CD8-positive, alpha-beta memory T cell (primary cell): ENCODE results near the gene ANKRD44. TPM values are rescaled to one million over a fixed set of nuclear protein-coding genes. Genes with fewer than 3 reads are reported as not detected.
"Not testable (repeated sequence)": the region's sequence is repeated elsewhere in the genome, so short reads cannot be mapped to it uniquely, and the experiment has no call there.

Experiments used
- CTCF ChIA-PET: fragments of 350-600 bp; sonication (Branson Sonifier 250); formaldehyde crosslinking; loops from one replicate; lab custom pipeline; 2021; ENCODE audit warnings: antibody characterized with exemption; lab: Charles Lee
- POLR2A ChIA-PET: fragments of 350-600 bp; sonication (Branson Sonifier 250); formaldehyde crosslinking; loops from one replicate; lab custom pipeline; 2021; ENCODE audit warnings: antibody characterized with exemption; lab: Charles Lee
- DNase-seq, 5 donors: peaks; one replicate each; pipeline versions ENCODE4 v3.0.0 to v3.0.0-alpha.2; 2020 to 2022; ENCODE audit warnings: mixed read lengths in 1 of 5
- H3K27ac ChIP-seq: one replicate; pipeline ENCODE4 v1.7.0; 2013; ENCODE audit warnings: low read depth, mild to moderate bottlenecking, low read length, moderate library complexity
- H3K27me3 ChIP-seq: 2 replicates; pipeline ENCODE4 v1.7.0; 2013; ENCODE audit warnings: low read length, mild to moderate bottlenecking; ENCODE audit not compliant: insufficient read depth, poor library complexity, severe bottlenecking
- H3K36me3 ChIP-seq: 2 replicates; pipeline ENCODE4 v1.7.0; 2013; ENCODE audit warnings: mild to moderate bottlenecking, low read length, moderate library complexity; ENCODE audit not compliant: insufficient read depth
- H3K4me1 ChIP-seq: 2 replicates; pipeline ENCODE4 v1.7.0; 2013; ENCODE audit warnings: mild to moderate bottlenecking, low read length, moderate library complexity; ENCODE audit not compliant: insufficient read depth
- H3K4me3 ChIP-seq: 2 replicates; pipeline ENCODE4 v1.7.0; 2013; ENCODE audit warnings: mild to moderate bottlenecking, low read length
- H3K9me3 ChIP-seq: 2 replicates; pipeline ENCODE4 v1.7.0; 2013; ENCODE audit warnings: mild to moderate bottlenecking, low read length
- H3K27ac Mint-ChIP-seq, 8 donors: one replicate each; pipeline ENCODE4 v1.8.0; 2020 to 2021; ENCODE audit warnings: mixed read lengths in 8 of 8, mild to moderate bottlenecking in 6 of 8, inconsistent platforms in 3 of 8, moderate library complexity in 3 of 8
- H3K27me3 Mint-ChIP-seq, 2 donors: one replicate each; pipeline ENCODE4 v1.8.0; 2020 to 2021; ENCODE audit warnings: mixed read lengths in 2 of 2, mild to moderate bottlenecking in 1 of 2, moderate library complexity in 1 of 2
- H3K36me3 Mint-ChIP-seq, 3 donors: one replicate each; pipeline ENCODE4 v1.8.0; 2020 to 2021; ENCODE audit warnings: mixed read lengths in 3 of 3, inconsistent platforms in 1 of 3, mild to moderate bottlenecking in 1 of 3
- H3K4me1 Mint-ChIP-seq, 3 donors: one replicate each; pipeline ENCODE4 v1.8.0; 2020 to 2021; ENCODE audit warnings: mixed read lengths in 3 of 3, inconsistent platforms in 1 of 3, mild to moderate bottlenecking in 1 of 3
- H3K4me3 Mint-ChIP-seq, 7 donors: one replicate each; pipeline ENCODE4 v1.8.0; 2020 to 2021; ENCODE audit warnings: mixed read lengths in 7 of 7, mild to moderate bottlenecking in 6 of 7, moderate library complexity in 4 of 7, inconsistent platforms in 2 of 7
- H3K9me3 Mint-ChIP-seq, 5 donors: one replicate each; pipeline ENCODE4 v1.8.0; 2020 to 2022; ENCODE audit warnings: mixed read lengths in 5 of 5, mild to moderate bottlenecking in 3 of 5, moderate library complexity in 2 of 5, inconsistent platforms in 1 of 5
- polyA plus RNA-seq: library from polyadenylated mRNA; unstranded; fragments of 300-500 nt; fragmentation: Illumina TruSeq; gene quantifications from one replicate; pipeline ENCODE4 v1.2.3, GENCODE V29; 2021
- total RNA-seq, 2 experiments: library from RNA; stranded (reverse); gene quantifications; one replicate each; pipeline ENCODE4 v1.2.3, GENCODE V29; 2021

ANKRD44 gene
- total and polyA plus RNA-seq, 3 experiments from 2014 or later: 90.1 to 150 (median 142) TPM

DNA sequence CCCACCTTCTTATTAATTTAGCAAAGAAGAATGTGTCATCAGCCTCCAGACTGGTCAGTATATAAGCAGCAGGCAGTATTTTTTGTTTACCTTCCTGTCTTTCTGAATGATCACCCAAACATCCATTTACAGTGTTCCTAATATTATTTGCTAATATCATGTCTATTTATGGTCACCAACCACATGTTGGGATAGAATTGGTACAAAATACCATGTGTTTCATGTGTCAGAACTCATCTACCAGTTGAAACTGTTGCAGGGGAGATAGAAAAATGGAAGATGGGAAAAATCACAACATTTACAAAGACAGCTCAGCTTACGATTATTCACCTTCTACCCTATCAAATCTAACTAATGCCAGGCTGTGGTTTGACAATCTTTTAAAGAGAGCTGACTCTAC, 66.2 kb downstream of the ANKRD44 start:
- H3K4me3 ChIP-seq: no peak overlapping the region
- H3K4me3 Mint-ChIP-seq: peak overlapping the region in 3 of 7 donors; percentile 2 to 58 (median 42)
- no peaks in the 10 kb centered on the region for H3K9me3 Mint-ChIP-seq
- H3K27ac ChIP-seq: no peak overlapping the region
- peaks cover 0 to 2% of the 10 kb centered on the region in 2 donors for H3K27me3 Mint-ChIP-seq
- no peak for DNase-seq
- H3K4me1 ChIP-seq: peaks cover 92% of the 10 kb centered on the region
- CTCF ChIA-PET: interaction anchor here (1.6 to 1.8 kb wide), 2 partner anchors 11 to 38 kb away, joined by 5 to 8 read pairs; no protein-coding TSS in a partner anchor
- POLR2A ChIA-PET: interaction anchor here (0.7 to 1.2 kb wide), 2 partner anchors 10 to 12 kb away, joined by 3 to 5 read pairs; no protein-coding TSS in a partner anchor
- no peaks in the 10 kb centered on the region for H3K27me3 ChIP-seq
- peaks cover 79 to 95% (median 94%) of the 10 kb centered on the region in 3 donors for H3K4me1 Mint-ChIP-seq
- H3K9me3 ChIP-seq: no peaks in the 10 kb centered on the region
- H3K27ac Mint-ChIP-seq: peak overlapping the region; percentile 6 to 89 (median 68)
- H3K36me3 ChIP-seq: no peaks in the 10 kb centered on the region
- peaks cover 0 to 29% (median 13%) of the 10 kb centered on the region in 3 donors for H3K36me3 Mint-ChIP-seq

DNA sequence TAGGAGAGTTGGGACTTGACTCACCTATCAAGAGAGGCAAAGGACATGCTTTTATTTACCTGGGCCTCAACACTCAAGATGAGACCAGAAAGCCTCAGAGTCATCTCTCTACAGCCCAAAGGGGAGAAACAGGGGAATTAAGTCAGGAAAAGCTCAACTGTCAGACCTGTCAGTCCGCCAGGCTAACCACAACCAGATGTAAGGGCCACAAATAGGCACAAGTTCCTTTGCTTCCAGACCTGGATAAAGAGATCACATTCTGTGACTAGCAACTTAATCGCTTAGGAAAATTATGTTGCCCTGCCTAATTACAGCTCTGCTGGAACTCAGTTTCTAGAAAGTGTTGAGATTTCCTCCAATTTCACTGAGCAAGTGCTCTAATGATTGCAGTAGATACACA, 67.9 kb downstream of the ANKRD44 start:
- DNase-seq: no peak
- Histone ChIP-seq H3K27ac (no peak overlapping the region), H3K9me3 (no peaks in the 10 kb centered on the region), H3K4me3 (no peak overlapping the region), H3K36me3 (no peaks in the 10 kb centered on the region), H3K4me1 (peaks cover 92% of the 10 kb centered on the region), H3K27me3 (no peaks in the 10 kb centered on the region)
- peak overlapping the region in 5 of 7 donors; percentile 1 to 41 (median 24) for H3K4me3 Mint-ChIP-seq
- peaks cover 80 to 95% (median 93%) of the 10 kb centered on the region in 3 donors for H3K4me1 Mint-ChIP-seq
- CTCF ChIA-PET: interaction anchor here (0.6 to 1.8 kb wide), 2 partner anchors 10 to 15 kb away, joined by 3 read pairs; no protein-coding TSS in a partner anchor
- peak overlapping the region; percentile 60 to 90 (median 76) for H3K27ac Mint-ChIP-seq
- no peaks in the 10 kb centered on the region for H3K9me3 Mint-ChIP-seq
- peaks cover 0 to 2% of the 10 kb centered on the region in 2 donors for H3K27me3 Mint-ChIP-seq
- H3K36me3 Mint-ChIP-seq: peaks cover 0 to 24% (median 9%) of the 10 kb centered on the region in 3 donors
- POLR2A ChIA-PET: interaction anchor here (0.6 to 1.9 kb wide), 4 partner anchors 17 to 66 kb away, joined by 3 to 12 read pairs (median 7); no protein-coding TSS in a partner anchor

DNA sequence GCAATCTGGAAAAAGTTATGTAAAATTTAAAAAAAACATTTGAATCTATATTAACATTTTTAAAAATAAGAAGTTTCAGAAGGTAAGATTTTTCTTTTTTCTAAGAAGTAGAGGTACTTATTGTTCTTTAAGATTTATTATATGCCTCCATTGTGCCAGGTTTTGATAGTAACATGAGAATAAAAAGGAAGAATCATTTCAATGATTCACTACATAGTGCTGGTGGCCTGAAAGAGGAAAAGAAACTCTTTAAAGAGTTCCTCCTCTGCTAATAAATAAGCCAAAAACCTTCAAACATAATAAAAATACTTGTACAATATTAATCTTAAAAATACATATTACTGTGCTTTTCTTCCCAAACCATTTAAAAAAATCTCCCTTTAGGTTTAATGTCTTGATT, 69.0 kb downstream of the ANKRD44 start:
- Mint-ChIP-seq H3K4me3 (no peak overlapping the region), H3K36me3 (peaks cover 0 to 13% (median 6%) of the 10 kb centered on the region in 3 donors), H3K27me3 (peaks cover 0 to 2% of the 10 kb centered on the region in 2 donors), H3K9me3 (no peaks in the 10 kb centered on the region), H3K27ac (peak overlapping the region in 4 of 8 donors; percentile 21 to 96 (median 34)), H3K4me1 (peaks cover 80 to 95% (median 93%) of the 10 kb centered on the region in 3 donors)
- H3K9me3 ChIP-seq: no peaks in the 10 kb centered on the region
- no peaks in the 10 kb centered on the region for H3K36me3 ChIP-seq
- H3K27me3 ChIP-seq: no peaks in the 10 kb centered on the region
- H3K27ac ChIP-seq: no peak overlapping the region
- no peak overlapping the region for H3K4me3 ChIP-seq
- ChIA-PET POLR2A (interaction anchor here (0.9 to 1.9 kb wide), 2 partner anchors 23 to 67 kb away, joined by 4 to 12 read pairs; no protein-coding TSS in a partner anchor), CTCF (interaction anchor here (1.6 kb wide), 1 partner anchor 10 kb away, joined by 9 read pairs; no protein-coding TSS in a partner anchor)
- DNase-seq: no peak
- H3K4me1 ChIP-seq: peaks cover 92% of the 10 kb centered on the region

DNA sequence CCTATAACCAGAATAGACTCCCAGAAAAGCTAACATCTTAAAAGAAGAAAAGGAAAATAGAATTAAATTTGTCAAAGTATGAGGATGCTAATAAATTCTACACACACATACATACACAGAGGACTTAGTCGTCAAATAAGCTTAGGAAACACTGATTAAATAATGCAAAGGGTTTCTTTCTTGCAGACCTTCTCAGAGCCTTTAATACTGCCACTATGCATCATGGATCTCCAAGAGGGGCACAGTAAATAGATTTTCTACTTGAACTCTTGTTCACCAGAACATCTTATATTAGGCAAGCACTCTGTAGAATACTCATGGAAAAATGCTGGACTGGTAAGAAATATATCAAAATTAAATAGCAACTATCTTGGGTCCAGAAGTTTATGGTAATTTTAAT, 69.4 kb downstream of the ANKRD44 start:
- Histone ChIP-seq H3K36me3 (no peaks in the 10 kb centered on the region), H3K27me3 (no peaks in the 10 kb centered on the region), H3K4me3 (peak overlapping the region; percentile 28), H3K9me3 (no peaks in the 10 kb centered on the region), H3K4me1 (peaks cover 93% of the 10 kb centered on the region), H3K27ac (no peak overlapping the region)
- Mint-ChIP-seq H3K27me3 (peaks cover 0 to 2% of the 10 kb centered on the region in 2 donors), H3K9me3 (no peaks in the 10 kb centered on the region), H3K4me1 (peaks cover 81 to 96% (median 93%) of the 10 kb centered on the region in 3 donors), H3K27ac (peak overlapping the region; percentile 77 to 99 (median 96)), H3K36me3 (peaks cover 0 to 10% (median 4%) of the 10 kb centered on the region in 3 donors), H3K4me3 (peak overlapping the region; percentile 17 to 87 (median 80))
- ChIA-PET POLR2A (interaction anchor here (0.9 to 1.6 kb wide), 6 partner anchors 13 to 68 kb away, joined by 3 to 23 read pairs (median 4); no protein-coding TSS in a partner anchor), CTCF (interaction anchor here (1.2 to 2.0 kb wide), 6 partner anchors 11 to 70 kb away, joined by 3 to 12 read pairs (median 6); no protein-coding TSS in a partner anchor)
- no peak for DNase-seq

DNA sequence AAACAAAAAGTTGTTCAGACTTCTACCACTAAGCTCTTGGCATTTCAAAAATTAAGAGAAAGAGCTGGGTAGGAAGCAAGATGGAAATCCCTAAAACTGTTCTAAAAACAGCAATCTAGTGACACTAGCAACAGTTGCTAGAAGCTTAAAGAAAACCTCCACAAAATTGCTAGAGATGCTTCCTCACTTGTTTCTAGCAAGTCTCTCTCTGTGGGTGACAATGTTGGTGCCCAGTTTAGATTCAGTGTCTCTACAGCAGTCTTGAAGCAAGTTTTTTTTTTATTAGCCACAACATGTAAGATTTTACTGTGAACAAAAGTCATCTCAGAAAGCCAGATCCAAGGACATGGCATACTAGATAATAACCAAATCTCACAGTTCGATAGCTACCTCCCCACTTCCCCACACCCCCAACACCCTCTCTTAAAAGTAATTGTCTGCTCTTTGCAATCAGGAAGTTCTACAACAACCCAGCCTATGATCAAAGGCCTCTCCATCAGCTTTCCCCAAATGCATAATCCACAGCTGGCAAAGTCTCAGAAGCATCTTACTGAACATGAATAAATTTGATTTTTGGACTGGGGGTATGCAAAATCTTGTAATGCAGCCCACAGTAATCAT, 70.0 kb downstream of the ANKRD44 start:
- Mint-ChIP-seq H3K4me1 (peaks cover 83 to 97% (median 93%) of the 10 kb centered on the region in 3 donors), H3K27me3 (no peaks in the 10 kb centered on the region), H3K36me3 (peaks cover 0 to 10% (median 4%) of the 10 kb centered on the region in 3 donors), H3K4me3 (peak overlapping the region; percentile 17 to 87 (median 80)), H3K9me3 (no peaks in the 10 kb centered on the region), H3K27ac (peak overlapping the region; percentile 77 to 99 (median 96))
- no peaks in the 10 kb centered on the region for H3K27me3 ChIP-seq
- ChIA-PET POLR2A (interaction anchor here (0.6 to 1.7 kb wide), 16 partner anchors 13 to 466 kb away, joined by 3 to 23 read pairs (median 4); partner anchors contain the start of gene ANKRD44), CTCF (interaction anchor here (0.7 to 2.1 kb wide), 12 partner anchors 11 to 71 kb away, joined by 3 to 13 read pairs (median 3); no protein-coding TSS in a partner anchor)
- peaks cover 94% of the 10 kb centered on the region for H3K4me1 ChIP-seq
- H3K36me3 ChIP-seq: no peaks in the 10 kb centered on the region
- peak in 2 of 5 donors; percentile 45 to 54 for DNase-seq
- H3K9me3 ChIP-seq: no peaks in the 10 kb centered on the region
- peak overlapping the region; percentile 28 for H3K4me3 ChIP-seq
- H3K27ac ChIP-seq: peak overlapping the region; percentile 4

DNA sequence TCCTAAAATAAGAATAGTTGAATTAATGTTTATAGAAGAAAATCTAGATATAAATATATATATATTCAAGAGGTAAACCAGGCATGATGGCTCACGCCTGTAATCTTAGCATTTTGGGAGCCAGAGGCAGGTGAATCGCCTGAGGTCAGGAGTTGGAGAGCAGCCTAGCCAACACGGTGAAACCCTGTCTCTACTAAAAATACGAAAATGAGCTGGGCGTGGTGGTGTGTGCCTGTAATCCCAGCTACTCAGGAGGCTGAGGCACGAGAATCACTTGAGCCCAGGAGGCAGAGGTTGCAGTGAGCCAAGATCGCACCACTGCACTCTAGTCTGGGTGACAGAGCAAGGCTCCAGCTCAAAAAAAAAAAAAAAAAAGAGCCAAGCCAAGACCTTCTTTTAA, 70.6 kb downstream of the ANKRD44 start:
- H3K4me3 Mint-ChIP-seq: peak overlapping the region; percentile 17 to 90 (median 83)
- not testable (repeated sequence) for H3K36me3 ChIP-seq, H3K27me3 ChIP-seq, H3K9me3 ChIP-seq, H3K9me3 Mint-ChIP-seq, DNase-seq, H3K27me3 Mint-ChIP-seq
- ChIA-PET CTCF (interaction anchor here (0.7 to 2.1 kb wide), 12 partner anchors 10 to 71 kb away, joined by 3 to 13 read pairs (median 3); no protein-coding TSS in a partner anchor), POLR2A (interaction anchor here (0.6 to 1.7 kb wide), 15 partner anchors 12 to 466 kb away, joined by 3 to 23 read pairs (median 4); partner anchors contain the start of gene ANKRD44)
- H3K4me3 ChIP-seq: peak overlapping the region; percentile 28
- peaks cover 94% of the 10 kb centered on the region for H3K4me1 ChIP-seq
- H3K36me3 Mint-ChIP-seq: peaks cover 0 to 12% (median 5%) of the 10 kb centered on the region in 3 donors
- H3K27ac Mint-ChIP-seq: peak overlapping the region; percentile 77 to 99 (median 96)
- H3K4me1 Mint-ChIP-seq: peaks cover 82 to 98% (median 92%) of the 10 kb centered on the region in 3 donors
- peak overlapping the region; percentile 4 for H3K27ac ChIP-seq

DNA sequence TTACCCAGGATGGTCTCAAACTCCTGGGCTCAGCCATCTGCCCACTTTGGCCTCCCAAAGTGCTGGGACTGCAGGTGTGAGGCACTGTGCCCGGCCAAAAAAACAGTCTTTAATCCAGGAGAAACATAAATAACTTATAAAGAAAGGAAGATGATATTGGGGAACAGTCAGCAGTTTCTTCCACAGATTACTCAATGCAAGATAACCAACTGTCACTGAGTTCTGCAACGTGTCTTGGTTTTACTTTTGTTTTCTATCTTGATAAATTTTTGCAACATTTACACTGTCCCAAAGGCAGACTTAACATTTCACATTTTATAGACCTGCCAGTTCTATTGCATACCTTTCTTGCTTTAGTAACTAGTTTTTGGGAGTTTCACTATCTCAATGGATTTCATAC, 71.1 kb downstream of the ANKRD44 start:
- Histone ChIP-seq H3K27me3 (no peaks in the 10 kb centered on the region), H3K4me3 (peak overlapping the region; percentile 45), H3K27ac (peak overlapping the region; percentile 20), H3K36me3 (no peaks in the 10 kb centered on the region), H3K4me1 (peaks cover 97% of the 10 kb centered on the region), H3K9me3 (no peaks in the 10 kb centered on the region)
- no peaks in the 10 kb centered on the region for H3K9me3 Mint-ChIP-seq
- H3K36me3 Mint-ChIP-seq: peaks cover 0 to 14% (median 5%) of the 10 kb centered on the region in 3 donors
- ChIA-PET POLR2A (interaction anchor here (0.6 to 1.7 kb wide), 3 partner anchors 12 to 44 kb away, joined by 3 to 23 read pairs (median 4); no protein-coding TSS in a partner anchor), CTCF (interaction anchor here (1.0 to 2.1 kb wide), 4 partner anchors 16 to 72 kb away, joined by 3 to 13 read pairs (median 8); no protein-coding TSS in a partner anchor)
- peaks cover 85 to 98% (median 92%) of the 10 kb centered on the region in 3 donors for H3K4me1 Mint-ChIP-seq
- DNase-seq: peak in 1 of 5 donors; percentile 22
- no peaks in the 10 kb centered on the region for H3K27me3 Mint-ChIP-seq
- peak overlapping the region; percentile 76 to 92 (median 87) for H3K4me3 Mint-ChIP-seq
- peak overlapping the region; percentile 74 to 99 (median 94) for H3K27ac Mint-ChIP-seq
